Adrenal gland (tissue), 12 donors: ENCODE data around the gene EPHB2. TPM values are rescaled to one million over a fixed set of nuclear protein-coding genes. Genes with fewer than 3 reads are reported as not detected.
A peak's percentile ranks its signal among the peaks of the same experiment; 100 is the strongest.

Source experiments
- DNase-seq, 7 donors: peaks; one replicate each; pipeline ENCODE4 v3.0.0-alpha.2; 2019 to 2020
- H3K27ac ChIP-seq, 5 donors: fragments of 200-600 bp; sonication (generic) in 4 of 5; 1 replicate in 3 of 5; 2 replicates in 2 of 5; pipeline versions ENCODE4 v1.5.1 to v1.8.0; 2016 to 2020; ENCODE audit warnings: mild to moderate bottlenecking in 1 of 5
- H3K27me3 ChIP-seq: fragments of 200-600 bp; 2 replicates; pipeline ENCODE4 v1.8.0; 2021
- H3K36me3 ChIP-seq, 2 donors: fragments of 200-600 bp; replicated peaks in 1 of 2; 1 replicate in 1 of 2; 2 replicates in 1 of 2; pipeline versions ENCODE4 v1.5.1 to v1.8.0; 2018 to 2022
- H3K4me1 ChIP-seq, 2 donors: fragments of 200-600 bp; replicated peaks in 1 of 2; 1 replicate in 1 of 2; 2 replicates in 1 of 2; pipeline versions ENCODE4 v1.5.1 to v1.8.0; 2018 to 2021
- H3K4me3 ChIP-seq, 4 donors: fragments of 200-600 bp; sonication (generic) in 3 of 4; one replicate each; pipeline ENCODE4 v1.5.1; 2016 to 2018
- H3K9me3 ChIP-seq, 3 donors: fragments of 200-600 bp; sonication (generic) in 1 of 3; replicated peaks in 1 of 3; 1 replicate in 2 of 3; 2 replicates in 1 of 3; pipeline versions ENCODE4 v1.5.1 to v1.8.0; 2016 to 2021
- POLR2A ChIP-seq, 2 donors: fragments of 450-650 bp; IDR thresholded peaks; one replicate each; pipeline ENCODE4 v1.6.1; 2017; ENCODE audit warnings: antibody characterized with exemption in 2 of 2, mild to moderate bottlenecking in 2 of 2, moderate library complexity in 1 of 2
- WGBS, 4 donors: extraction: QIAGEN DNeasy Blood & Tissue Kit in 2 of 4; methylation state at CpG; one replicate each; pipeline versions ENCODE4 v1.1.5 to v1.1.7; 2013 to 2017; 5-methylcytosine and 5-hydroxymethylcytosine counted together
- intact Hi-C, 2 donors: fragments of 100-400 bp; cut with DNase I; formaldehyde crosslinking; loops; one replicate each; pipeline versions ENCODE4 v1.14.1 to v1.15.0; 2022 to 2023
- microRNA-seq, 3 donors: library from miRNA; unstranded; fragments of <30 nt; microRNA quantifications; one replicate each; pipeline ENCODE4, GENCODE V29; 2017 to 2020
- polyA plus RNA-seq, 3 donors: library from polyadenylated mRNA; stranded (reverse); fragments of 200-250 nt in 2 of 3; fragments of 350-450 nt in 1 of 3; fragmentation: Illumina TruSeq in 1 of 3; extraction: RNeasy Lipid Tissue Mini Kit (QIAGEN cat#74804) in 1 of 3; gene quantifications; one replicate each; pipeline ENCODE4 v1.2.3, GENCODE V29; 2013 to 2014
- small RNA-seq, 2 donors: library from RNA; depleted of rRNA; stranded (forward); fragments of <200 nt; gene quantifications; one replicate each; pipeline ENCODE3, GENCODE V24; 2016
- total RNA-seq, 9 donors: library from RNA; depleted of rRNA in 4 of 9; stranded (reverse); fragments of >200 nt in 4 of 9; fragments of 120-200 nt in 1 of 9; fragmentation: NEBNext Ultra II Directional in 1 of 9; extraction: Animal tissue kit (Norgen Biotek cat#: 25700) in 1 of 9; gene quantifications; one replicate each; pipeline versions ENCODE4 v1.1.0 to v1.2.4, GENCODE V29; 2013 to 2023
- TF ChIP-seq, protein P1 (sequence below), 6 experiments: fragments of 450-650 bp in 4 of 6; fragments of 200-600 bp in 2 of 6; sonication (generic) in 1 of 6; IDR thresholded peaks; 1 replicate in 5 of 6; 2 replicates in 1 of 6; pipeline versions ENCODE4 v1.5.1 to v1.8.0; 2016 to 2021; ENCODE audit warnings: antibody characterized with exemption in 6 of 6, mild to moderate bottlenecking in 2 of 6, moderate library complexity in 1 of 6
- donor health status: healthy with polysubstance abuse.
- donor health status: Bipolar disorder and iron deficiency.
- donor health status: DM: yes; HTN: yes; CAD: no.
- donor health status: DM: no; HTN: no; CAD: no.
- donor health status: DM: no; HTN: no; CAD: no.
- donor health status: DM: yes; HTN: yes; CAD: no.

Gene EPHB2
- total and polyA plus RNA-seq, 12 donors, result 0.67 to 10.3 (median 3.1) TPM

DNA sequence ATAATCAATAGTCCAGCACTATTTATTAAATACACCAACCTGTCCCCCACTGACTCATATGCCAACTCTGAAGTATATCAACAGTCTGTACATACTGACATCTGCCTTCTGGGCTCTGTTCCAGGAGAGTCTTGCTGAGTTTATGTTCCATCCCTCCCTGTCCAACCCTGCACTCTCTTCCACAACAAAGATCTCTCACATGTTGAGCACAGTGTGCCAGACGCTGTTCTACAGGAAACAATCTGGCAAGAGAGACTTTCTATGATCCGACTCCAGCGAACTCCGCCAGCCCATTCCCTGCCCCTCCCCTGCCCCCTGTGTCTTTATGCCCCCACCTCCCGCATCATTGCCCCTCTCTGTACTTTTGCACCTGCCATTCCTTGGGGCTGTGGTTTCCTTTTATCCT is 258.7 kb downstream of the EPHB2 start:
- H3K27me3 ChIP-seq, result no peaks in the 10 kb centered on the region
- 0 to 18% (median 7%) methylated on average over 5 of the region's 5 CpGs for WGBS, 4 donors
- H3K4me1 ChIP-seq, result no peaks in the 10 kb centered on the region
- H3K4me3 ChIP-seq, result no peak overlapping the region
- DNase-seq, result peak in 2 of 7 donors; percentile 11 to 27
- H3K27ac ChIP-seq, result no peak overlapping the region
- intact Hi-C loops, result no loop called here
- TF ChIP-seq, protein P1, sequence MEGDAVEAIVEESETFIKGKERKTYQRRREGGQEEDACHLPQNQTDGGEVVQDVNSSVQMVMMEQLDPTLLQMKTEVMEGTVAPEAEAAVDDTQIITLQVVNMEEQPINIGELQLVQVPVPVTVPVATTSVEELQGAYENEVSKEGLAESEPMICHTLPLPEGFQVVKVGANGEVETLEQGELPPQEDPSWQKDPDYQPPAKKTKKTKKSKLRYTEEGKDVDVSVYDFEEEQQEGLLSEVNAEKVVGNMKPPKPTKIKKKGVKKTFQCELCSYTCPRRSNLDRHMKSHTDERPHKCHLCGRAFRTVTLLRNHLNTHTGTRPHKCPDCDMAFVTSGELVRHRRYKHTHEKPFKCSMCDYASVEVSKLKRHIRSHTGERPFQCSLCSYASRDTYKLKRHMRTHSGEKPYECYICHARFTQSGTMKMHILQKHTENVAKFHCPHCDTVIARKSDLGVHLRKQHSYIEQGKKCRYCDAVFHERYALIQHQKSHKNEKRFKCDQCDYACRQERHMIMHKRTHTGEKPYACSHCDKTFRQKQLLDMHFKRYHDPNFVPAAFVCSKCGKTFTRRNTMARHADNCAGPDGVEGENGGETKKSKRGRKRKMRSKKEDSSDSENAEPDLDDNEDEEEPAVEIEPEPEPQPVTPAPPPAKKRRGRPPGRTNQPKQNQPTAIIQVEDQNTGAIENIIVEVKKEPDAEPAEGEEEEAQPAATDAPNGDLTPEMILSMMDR (IDR thresholded peaks at IDR 0.05), result no peak
- no peak for TF ChIP-seq POLR2A (IDR thresholded peaks at IDR 0.05)
- H3K9me3 ChIP-seq, result peaks cover 0 to 6% (median 0%) of the 10 kb centered on the region in 3 donors
- H3K36me3 ChIP-seq, result no peaks in the 10 kb centered on the region

DNA sequence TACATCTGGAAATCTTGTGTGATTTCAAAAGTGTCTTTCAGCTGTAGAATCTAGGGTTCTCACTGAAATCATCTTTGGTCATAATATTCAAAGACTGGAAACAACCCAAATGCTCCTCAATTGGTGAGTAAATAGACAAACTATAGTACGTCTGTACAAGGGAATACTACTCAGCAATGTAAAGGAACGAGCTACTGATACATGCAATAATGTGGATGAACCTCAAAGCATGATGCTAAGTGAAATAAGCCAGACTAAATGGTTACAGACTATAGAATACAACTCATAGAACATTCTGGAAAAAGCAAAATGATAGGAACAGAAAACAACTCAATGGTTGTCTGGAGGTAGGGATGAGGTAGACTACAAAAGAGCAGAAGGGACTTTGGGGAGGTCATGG is 259.5 kb downstream of the EPHB2 start:
- Histone ChIP-seq H3K4me1 (no peaks in the 10 kb centered on the region), H3K27ac (no peak overlapping the region), H3K9me3 (peaks cover 0 to 6% (median 0%) of the 10 kb centered on the region in 3 donors), H3K27me3 (no peaks in the 10 kb centered on the region), H3K36me3 (no peaks in the 10 kb centered on the region), H3K4me3 (no peak overlapping the region)
- no peak for DNase-seq
- intact Hi-C loops, result no loop called here
- 82 to 89% (median 86%) methylated on average over 2 of the region's 2 CpGs for WGBS, 4 donors
- TF ChIP-seq POLR2A (IDR thresholded peaks at IDR 0.05), result no peak
- TF ChIP-seq, protein P1 (IDR thresholded peaks at IDR 0.05), result no peak

Small RNA genes lying within 50 kb of the gene (microRNA-seq; reads per million reads assigned to microRNA genes)
- 0 reads per million in 3 donors for gene MIR4253
- gene MIR4684, result 0 to 0.45 (median 0.28) reads per million in 3 donors

Small RNA genes lying within 50 kb of the gene (small RNA-seq; reads per million reads assigned to genes)
- 0 reads per million in 2 donors for gene MIR4253
- 0 reads per million in 2 donors for gene MIR4684

Other genes with a start within 250 kb of the EPHB2 start
- gene EPHA8, start 147.3 kb upstream of the EPHB2 start, total RNA-seq, result 1 to 10 TPM in 3 of 9 donors, under 1 TPM in 4, not detected in 2; 0.11 to 6.3 (median 0.61) TPM
- 10 to 100 TPM in 1 of 3 donors, 1 to 10 TPM in 2; 1.7 to 10.1 (median 2.9) TPM for gene EPHA8, start 147.3 kb upstream of the EPHB2 start, polyA plus RNA-seq
- 100 to 1,000 TPM in 8 of 9 donors, 10 to 100 TPM in 1; 47.5 to 953 (median 561) TPM for gene C1QA, start 74.2 kb upstream of the EPHB2 start, total RNA-seq
- 100 to 1,000 TPM in 2 of 3 donors, 10 to 100 TPM in 1; 78.1 to 185 (median 125) TPM for gene C1QA, start 74.2 kb upstream of the EPHB2 start, polyA plus RNA-seq
- gene C1QC, start 67.2 kb upstream of the EPHB2 start, total RNA-seq, result 1,000 to 10,000 TPM in 1 of 9 donors, 100 to 1,000 TPM in 7, 10 to 100 TPM in 1; 24.1 to 1,409 (median 636) TPM
- gene C1QC, start 67.2 kb upstream of the EPHB2 start, polyA plus RNA-seq, result 100 to 1,000 TPM in 2 of 3 donors, 10 to 100 TPM in 1; 71.7 to 114 (median 102) TPM
- 1,000 to 10,000 TPM in 3 of 9 donors, 100 to 1,000 TPM in 5, 10 to 100 TPM in 1; 55.5 to 1,914 (median 748) TPM for gene C1QB, start 57.6 kb upstream of the EPHB2 start, total RNA-seq
- gene C1QB, start 57.6 kb upstream of the EPHB2 start, polyA plus RNA-seq, result 100 to 1,000 TPM; 136 to 301 (median 206) TPM